Activated T-helper 9 cell treated with anti-CD3 and anti-CD28 coated beads, Interleukin-2, amount 50 U/mL, for 16 hours (primary cell): ENCODE measurements around the gene ZNF599.
A peak's percentile ranks its signal among the peaks of the same experiment; 100 is the strongest.

Experiments used
- DNase-seq: peaks from one replicate; pipeline ENCODE4 v3.0.0-alpha.2; 2020; ENCODE audit warnings: low read depth

The ZNF599 gene

GRCh38 chr19:34744896-34745690 is 27.9 kb downstream of the ZNF599 start:
- no peak for DNase-seq

- DNase-seq, result no peak
Observed at GRCh38 chr19:34734537-34735103, 38.4 kb downstream of the ZNF599 start.

- DNase-seq, result peak; percentile 66
Observed at GRCh38 chr19:34733746-34734536, 39.1 kb downstream of the ZNF599 start, which contains the start of gene ZNF181. Gene ZNF181, plus strand, starts transcription at chr19:34734243. Its CDS starts 795 bp downstream, at chr19:34735038.

- no peak for DNase-seq
Observed at GRCh38 chr19:34733266-34733745, 39.7 kb downstream of the ZNF599 start.

GRCh38 chr19:34732612-34733211 is 40.3 kb downstream of the ZNF599 start:
- no peak for DNase-seq

GRCh38 chr19:34731964-34732363 is 41.1 kb downstream of the ZNF599 start:
- no peak for DNase-seq

GRCh38 chr19:34731019-34731829 is 41.8 kb downstream of the ZNF599 start:
- DNase-seq, result no peak

- DNase-seq, result no peak
Observed at GRCh38 chr19:34725400-34725799, 47.6 kb downstream of the ZNF599 start.

GRCh38 chr19:34722353-34722752 is 50.7 kb downstream of the ZNF599 start:
- DNase-seq, result no peak

- no peak for DNase-seq
Observed at GRCh38 chr19:34715357-34715756, 57.7 kb downstream of the ZNF599 start.

- DNase-seq, result no peak
Observed at GRCh38 chr19:34713262-34713637, 59.8 kb downstream of the ZNF599 start.

- no peak for DNase-seq
Observed at GRCh38 chr19:34712395-34713261, 60.4 kb downstream of the ZNF599 start.

- DNase-seq, result no peak
Observed at GRCh38 chr19:34711890-34712289, 61.1 kb downstream of the ZNF599 start.
